AG09319 (cell line): ENCODE measurements around the gene MTFR1L.

ENCODE experiments used
- DNase-seq: peaks from one replicate; pipeline ENCODE4 v3.0.0-alpha.2; 2010; ENCODE audit warnings: low read depth; ENCODE audit errors: extremely low read depth
- CTCF ChIP-seq: IDR thresholded peaks from 2 replicates; pipeline ENCODE4 v1.5.1; 2011; ENCODE audit warnings: low read depth, mild to moderate bottlenecking, inconsistent platforms, low read length, moderate library complexity

Gene MTFR1L

DNA sequence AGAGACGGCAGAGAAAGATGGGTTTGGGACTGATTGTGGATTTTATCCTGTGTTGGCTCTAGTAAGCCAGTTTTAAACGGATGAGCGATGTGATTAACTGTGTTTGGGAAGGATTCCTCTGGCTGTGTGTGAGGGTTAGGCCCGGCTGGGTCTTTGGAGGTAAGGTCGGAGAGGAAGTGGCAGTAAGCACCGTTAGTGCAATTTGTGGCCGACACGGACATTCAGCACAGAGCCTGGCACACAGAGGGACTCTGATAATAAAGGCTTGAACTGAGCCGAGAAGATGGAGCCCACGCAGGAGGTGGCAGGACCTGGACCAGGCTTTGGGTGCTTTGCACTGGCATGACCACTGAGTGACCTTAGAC, 1.3 kb downstream of the MTFR1L start:
- no peak for TF ChIP-seq CTCF
- no peak for DNase-seq

- TF ChIP-seq CTCF = no peak
These were observed 1.9 kb downstream of the MTFR1L start for GRCh38 chr1:25821630-25822091.

DNA sequence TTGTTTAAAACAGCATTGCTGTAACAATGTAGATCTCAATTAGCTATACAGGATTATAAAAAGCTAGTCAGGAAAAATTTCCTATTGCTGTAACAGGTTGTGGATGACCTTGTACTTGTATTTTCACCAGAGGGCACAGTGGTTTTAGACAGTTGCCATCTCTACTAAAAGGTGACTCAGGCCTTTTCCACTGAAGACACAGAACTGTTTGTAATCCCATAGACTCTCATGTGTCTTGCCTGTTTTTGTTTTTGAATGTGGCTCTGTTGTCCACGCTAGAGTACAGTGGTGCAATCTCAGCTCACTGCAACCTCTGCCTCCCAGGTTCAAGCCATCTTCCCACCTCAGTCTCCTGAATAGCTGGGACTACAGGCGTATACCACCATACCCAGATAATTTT, 5.9 kb downstream of the MTFR1L start:
- TF ChIP-seq CTCF = no peak
- no peak for DNase-seq

More at GRCh38 chr1:25821630-25822091, 1.9 kb downstream of the MTFR1L start:
- DNase-seq = no peak

GRCh38 chr1:25826571-25826970, 6.8 kb downstream of the MTFR1L start:
- no peak for DNase-seq
- TF ChIP-seq CTCF = no peak

GRCh38 chr1:25828491-25828890, 8.7 kb downstream of the MTFR1L start:
- TF ChIP-seq CTCF = no peak
- no peak for DNase-seq

GRCh38 chr1:25829046-25829445, 9.3 kb downstream of the MTFR1L start:
- no peak for DNase-seq
- no peak for TF ChIP-seq CTCF

DNA sequence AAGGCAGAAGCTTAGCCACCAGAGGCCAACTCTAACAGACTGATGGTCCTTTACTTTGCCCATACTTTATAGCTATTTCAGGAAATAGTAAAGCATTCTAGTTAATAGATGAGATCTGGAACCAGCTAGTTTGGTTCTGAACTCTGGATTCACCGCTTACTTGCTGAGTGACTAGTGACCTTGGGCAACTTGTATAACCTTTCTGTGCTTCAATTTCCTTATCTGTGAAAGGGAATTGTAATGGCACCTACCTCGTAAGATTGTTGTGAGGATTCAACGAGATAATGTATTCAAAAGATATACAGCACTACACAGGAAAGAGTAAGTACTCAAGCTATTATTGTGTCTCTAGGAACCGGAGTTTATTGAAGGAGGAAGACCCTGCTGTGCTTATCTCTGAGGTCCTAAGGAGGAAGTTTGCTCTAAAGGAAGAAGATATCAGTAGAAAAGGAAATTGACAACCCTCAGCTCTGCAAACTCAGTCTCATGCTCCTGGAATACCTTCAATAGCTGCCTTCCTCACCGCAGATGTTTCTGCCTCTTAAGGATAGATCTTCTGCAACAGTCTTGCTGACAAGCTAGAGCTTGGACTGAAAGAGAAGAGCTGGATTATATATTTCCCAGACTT, 11.9 kb downstream of the MTFR1L start:
- DNase-seq = no peak
- no peak for TF ChIP-seq CTCF
